HG03575 (cell line): ENCODE results near the gene GRK6.

Experiments used
- ATAC-seq: cut with Tn5 transposase; IDR thresholded peaks from one replicate; pipeline ENCODE4 v1.9.1; 2021; ENCODE audit not compliant: unreplicated experiment, insufficient number of reproducible peaks, low FRiP score; ENCODE audit errors: extremely low read depth

GRK6 gene

DNA sequence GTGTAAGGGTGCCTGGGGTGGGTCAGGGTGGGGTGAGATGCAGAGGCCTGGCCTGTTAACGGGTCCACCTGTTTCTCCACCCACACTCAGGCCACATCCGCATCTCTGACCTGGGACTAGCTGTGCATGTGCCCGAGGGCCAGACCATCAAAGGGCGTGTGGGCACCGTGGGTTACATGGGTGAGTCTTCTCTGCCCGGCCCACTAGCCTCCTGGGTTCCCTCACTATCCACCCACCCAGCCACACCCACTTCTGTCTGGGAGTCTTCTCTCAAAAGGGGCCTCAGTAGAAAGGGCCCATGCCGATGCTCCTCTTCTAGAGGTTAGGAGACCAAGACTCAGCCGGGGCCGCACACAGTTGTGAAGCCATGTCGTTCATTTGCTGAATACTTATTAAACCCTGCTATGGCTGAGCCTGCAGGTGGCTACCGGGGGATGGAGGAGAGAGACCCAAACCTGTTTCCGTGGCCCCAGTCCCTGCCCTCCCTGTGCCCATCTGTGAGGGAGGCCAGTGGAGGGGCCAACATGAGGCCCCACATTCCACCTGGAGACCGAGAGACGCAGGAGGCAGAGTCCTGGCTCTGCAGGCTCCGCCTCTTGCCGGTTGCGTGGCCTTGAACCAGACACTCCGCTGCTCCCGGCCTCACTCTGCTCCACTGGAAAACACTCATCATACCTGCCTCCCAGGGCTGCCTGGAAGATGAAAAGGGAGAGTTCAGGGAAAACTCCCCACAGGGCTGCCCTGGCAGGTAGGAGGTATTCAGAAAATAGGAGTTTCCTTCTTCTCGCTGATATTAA, 8.7 kb downstream of the GRK6 start:
- ATAC-seq: no peak

DNA sequence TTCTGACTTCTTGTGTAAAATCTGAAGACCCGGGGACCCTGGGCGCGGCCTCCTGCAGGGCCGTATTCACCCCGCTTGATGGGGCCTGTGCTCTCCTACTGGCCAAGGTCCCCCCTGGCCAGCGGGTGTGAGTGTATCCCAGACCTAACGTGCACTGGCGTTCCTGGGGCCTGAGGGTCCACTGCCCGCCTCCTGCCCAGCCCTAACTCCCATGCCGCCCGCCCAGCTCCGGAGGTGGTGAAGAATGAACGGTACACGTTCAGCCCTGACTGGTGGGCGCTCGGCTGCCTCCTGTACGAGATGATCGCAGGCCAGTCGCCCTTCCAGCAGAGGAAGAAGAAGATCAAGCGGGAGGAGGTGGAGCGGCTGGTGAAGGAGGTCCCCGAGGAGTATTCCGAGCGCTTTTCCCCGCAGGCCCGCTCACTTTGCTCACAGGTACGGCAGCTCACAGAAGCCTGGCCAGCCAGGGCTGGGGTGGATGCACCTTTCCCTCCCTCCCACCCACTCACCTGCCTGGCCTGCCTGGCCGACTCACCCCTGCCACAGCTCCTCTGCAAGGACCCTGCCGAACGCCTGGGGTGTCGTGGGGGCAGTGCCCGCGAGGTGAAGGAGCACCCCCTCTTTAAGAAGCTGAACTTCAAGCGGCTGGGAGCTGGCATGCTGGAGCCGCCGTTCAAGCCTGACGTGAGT, 9.5 kb downstream of the GRK6 start:
- no peak for ATAC-seq

- ATAC-seq: no peak
Measured at GRCh38 chr5:177437623-177438022, 11.1 kb downstream of the GRK6 start.

DNA sequence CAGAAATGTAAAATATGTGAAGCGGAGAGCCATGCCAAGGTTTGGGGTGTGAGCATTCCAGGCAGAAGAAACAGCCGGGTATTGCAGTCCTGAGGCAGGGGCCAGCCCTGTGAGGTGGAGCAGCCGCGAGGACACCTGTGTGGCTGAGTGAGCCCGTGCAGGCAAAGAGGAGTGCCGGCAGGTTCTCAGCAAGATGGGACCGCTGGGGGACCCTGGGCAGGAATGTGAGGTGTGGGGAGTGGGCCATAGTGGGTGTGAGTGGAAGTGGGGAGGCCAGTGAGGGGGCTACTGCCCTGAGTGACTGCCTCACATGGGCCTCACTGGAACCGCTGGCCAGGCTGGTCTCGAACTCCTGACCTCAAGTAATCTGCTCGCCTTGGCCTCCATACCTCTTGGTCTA, 12.0 kb downstream of the GRK6 start:
- no peak for ATAC-seq

DNA sequence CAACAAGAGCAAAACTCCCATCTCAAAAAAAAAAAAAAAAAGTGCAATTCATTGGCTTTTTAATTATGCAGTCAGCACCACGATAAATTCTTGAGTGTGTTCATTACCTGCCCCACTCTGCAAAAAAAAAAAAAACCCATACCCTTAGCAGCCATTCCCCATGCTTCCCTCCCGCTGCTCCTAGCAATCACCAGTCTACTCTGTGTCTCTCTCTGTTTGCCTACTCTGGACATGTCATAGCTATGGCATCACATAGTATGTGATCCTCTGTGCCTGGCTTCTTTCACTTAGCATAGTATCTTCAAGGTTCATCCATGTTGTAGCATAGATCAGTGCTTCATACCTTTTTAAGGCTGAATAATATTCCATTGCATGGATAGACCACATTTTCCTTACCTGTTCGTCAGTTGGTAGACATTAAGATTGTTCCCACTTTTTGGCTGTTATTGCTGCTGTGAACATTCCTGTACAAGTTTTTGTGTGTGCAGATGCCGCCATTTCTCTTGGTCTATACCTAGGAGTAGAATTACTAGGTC, 13.1 kb downstream of the GRK6 start:
- no peak for ATAC-seq

GRCh38 chr5:177440211-177440989, 13.9 kb downstream of the GRK6 start:
- ATAC-seq: no peak

GRCh38 chr5:177440990-177441780, 14.7 kb downstream of the GRK6 start:
- no peak for ATAC-seq

GRCh38 chr5:177442066-177442826, 15.8 kb downstream of the GRK6 start:
- no peak for ATAC-seq

DNA sequence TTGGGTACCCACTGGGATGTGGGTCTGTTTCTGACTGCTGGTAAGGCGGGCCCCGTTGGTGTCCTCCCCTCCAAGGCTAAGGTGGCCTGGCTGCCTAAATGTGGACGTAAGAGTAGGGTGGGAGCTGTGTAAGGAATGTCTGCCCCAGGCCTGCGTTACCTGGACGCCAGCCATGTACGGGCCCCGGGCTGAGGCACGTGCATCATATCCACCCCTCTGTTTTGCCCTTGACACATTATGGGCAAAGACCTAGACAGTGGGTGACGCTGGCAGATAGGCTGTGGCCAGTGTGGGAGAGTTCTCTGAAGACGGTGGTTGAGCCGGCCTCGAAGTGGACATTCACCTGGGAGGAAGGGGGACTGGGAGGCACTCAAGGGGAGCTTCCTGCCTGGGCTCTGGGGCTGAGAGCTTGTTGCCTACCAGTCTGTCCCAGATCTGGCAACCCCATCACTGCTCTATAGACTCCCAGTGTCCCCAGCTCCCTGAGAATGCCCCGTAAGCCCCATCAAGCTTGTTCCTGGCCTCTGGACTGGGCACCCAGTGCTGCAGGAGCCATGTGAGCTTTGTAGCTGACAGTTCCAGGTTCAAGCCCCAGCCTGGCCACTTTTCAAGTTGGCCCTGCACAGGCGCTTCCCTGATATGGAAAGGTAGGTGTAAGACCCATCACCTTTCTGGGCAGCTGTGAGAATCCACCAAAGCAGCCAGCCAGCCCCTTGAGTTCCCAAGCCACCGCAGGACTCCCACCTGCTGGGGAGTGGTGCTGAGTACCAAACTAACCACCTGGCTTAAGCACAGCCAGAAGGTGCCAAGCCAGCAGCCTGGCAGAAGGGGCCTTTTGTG, 16.9 kb downstream of the GRK6 start:
- no peak for ATAC-seq

GRCh38 chr5:177444106-177445051, 17.9 kb downstream of the GRK6 start:
- ATAC-seq: no peak

- no peak for ATAC-seq
Measured at GRCh38 chr5:177445052-177445916, 18.8 kb downstream of the GRK6 start.

- ATAC-seq: no peak
Measured at GRCh38 chr5:177445917-177446199, 19.4 kb downstream of the GRK6 start.

DNA sequence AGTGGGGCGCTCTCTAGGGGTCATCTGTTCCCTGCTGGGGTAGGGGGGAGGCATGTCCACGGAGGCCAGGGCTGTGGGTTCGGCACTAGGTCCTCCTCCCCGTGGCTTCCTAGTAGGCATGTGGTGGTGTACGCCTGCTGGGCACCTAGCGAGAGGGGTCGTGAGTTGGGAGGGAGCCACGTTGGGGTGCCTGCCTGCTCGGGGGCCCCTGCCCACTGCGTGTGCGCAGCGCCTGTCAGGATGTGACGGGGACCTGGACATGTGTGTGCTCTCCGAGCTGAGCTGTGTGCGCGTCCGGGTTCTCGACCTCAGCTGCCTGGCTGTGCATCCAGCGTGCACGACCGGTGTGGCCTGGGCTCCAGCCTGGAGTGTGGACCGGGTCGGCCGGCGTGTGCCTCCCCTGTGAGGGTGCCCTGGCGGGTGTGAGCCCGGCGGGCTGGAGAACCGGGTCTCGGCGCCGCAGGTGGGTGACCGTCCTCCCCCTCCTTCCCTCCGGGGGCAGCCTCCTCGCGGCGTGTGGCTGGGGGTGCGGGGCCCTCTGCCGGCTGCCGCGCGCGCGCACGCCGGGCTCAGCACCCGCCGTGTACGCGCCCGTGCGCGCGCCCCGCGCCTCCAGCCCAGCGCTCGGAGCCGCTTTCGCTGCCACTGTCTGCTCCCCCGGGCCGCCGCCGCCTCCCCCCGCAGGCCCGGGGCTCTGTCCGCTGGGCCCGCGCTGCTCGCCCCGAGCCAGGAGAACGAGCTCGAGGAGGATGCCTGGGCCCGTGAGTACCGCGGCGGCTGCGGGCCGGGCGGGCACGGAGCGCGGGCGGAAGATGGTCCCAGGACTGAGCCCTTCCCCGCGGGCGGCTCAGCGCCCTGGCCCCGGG, 20.0 kb downstream of the GRK6 start, which contains the start of gene PRR7:
TSS of gene PRR7 (plus strand) at position 615 of the 866 bp plus-strand sequence. CDS start 8,254 bp downstream, outside the sequence.
- ATAC-seq: no peak

DNA sequence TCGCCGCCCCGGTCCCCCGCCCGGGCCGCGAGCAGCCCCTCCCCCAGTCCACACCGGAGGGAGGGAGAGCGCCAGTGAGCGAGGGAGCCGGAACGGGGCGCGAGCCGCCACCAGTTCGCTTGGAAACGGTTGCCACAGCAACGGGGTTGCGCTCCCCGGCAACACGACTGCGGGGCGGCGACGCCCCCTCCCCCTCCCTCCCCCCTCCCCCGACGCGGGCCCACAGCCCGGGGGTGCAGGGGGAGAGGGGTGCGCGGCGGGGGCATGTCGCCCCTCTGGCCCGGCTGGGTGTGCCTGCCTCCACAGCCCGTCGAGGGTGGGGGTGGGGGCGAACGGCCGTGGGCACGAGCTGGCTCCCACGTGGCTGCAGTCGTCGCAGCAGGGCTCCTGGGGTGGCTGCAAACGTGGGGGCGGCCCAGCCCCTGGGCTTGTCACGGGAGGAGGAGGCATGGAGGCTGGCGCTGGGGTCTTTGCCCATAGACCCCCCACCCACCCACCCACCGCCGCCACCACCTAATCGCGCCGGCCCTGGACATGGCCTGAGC, 20.7 kb downstream of the GRK6 start:
- ATAC-seq: no peak
